Activated naive CD4-positive, alpha-beta T cell treated with anti-CD3 and anti-CD28 coated beads, Interleukin-2, amount 10 ng/mL, durations not matched to agents 7 days and 5 days (primary cell): Measurements from ENCODE around the gene CORO1C.

Experiments
- CTCF ChIA-PET: fragments of 350-600 bp; sonication (Branson Sonifier 250); formaldehyde crosslinking; loops from one replicate; lab custom pipeline; 2021; ENCODE audit warnings: antibody characterized with exemption; lab: Charles Lee
- DNase-seq: peaks from one replicate; pipeline ENCODE4 v3.0.0-alpha.2; 2020
- H3K27ac Mint-ChIP-seq: one replicate; pipeline ENCODE4 v1.8.0; 2021; ENCODE audit warnings: mild to moderate bottlenecking, moderate library complexity, mixed read lengths
- H3K27me3 Mint-ChIP-seq: one replicate; pipeline ENCODE4 v1.8.0; 2021; ENCODE audit warnings: mild to moderate bottlenecking, mixed read lengths
- H3K36me3 Mint-ChIP-seq: one replicate; pipeline ENCODE4 v1.8.0; 2021; ENCODE audit warnings: mixed read lengths
- H3K4me1 Mint-ChIP-seq: one replicate; pipeline ENCODE4 v1.8.0; 2021; ENCODE audit warnings: mixed read lengths
- H3K4me3 Mint-ChIP-seq: one replicate; pipeline ENCODE4 v1.8.0; 2021; ENCODE audit warnings: mild to moderate bottlenecking, moderate library complexity, mixed read lengths
- H3K9me3 Mint-ChIP-seq: one replicate; pipeline ENCODE4 v1.8.0; 2021; ENCODE audit warnings: mixed read lengths

Gene CORO1C

DNA sequence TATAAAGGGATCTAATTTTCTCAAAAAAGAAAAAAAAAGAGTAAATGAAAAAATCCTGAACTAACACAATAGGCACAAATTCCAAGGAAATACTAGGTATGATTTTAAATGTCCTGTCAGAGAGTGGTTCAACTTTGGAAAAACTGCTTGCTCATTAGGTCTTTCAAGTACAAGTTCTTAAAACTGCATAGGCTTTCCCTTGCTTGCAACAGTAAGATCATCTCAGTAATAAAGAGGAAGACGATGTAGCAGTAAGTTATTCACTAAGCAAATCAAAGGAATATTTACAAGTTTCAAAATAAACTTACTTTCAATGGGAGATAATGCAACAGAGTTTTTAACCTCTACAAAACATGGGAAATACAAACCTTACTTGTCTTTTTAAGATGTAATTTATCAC lies 21.6 kb downstream of the CORO1C start:
- no peak for DNase-seq
- Mint-ChIP-seq H3K27me3 (no peaks in the 10 kb centered on the region), H3K27ac (no peak overlapping the region), H3K9me3 (no peaks in the 10 kb centered on the region), H3K36me3 (peaks cover 2% of the 10 kb centered on the region), H3K4me1 (peaks cover 2% of the 10 kb centered on the region), H3K4me3 (no peak overlapping the region)
- CTCF ChIA-PET, result no interaction called here

DNA sequence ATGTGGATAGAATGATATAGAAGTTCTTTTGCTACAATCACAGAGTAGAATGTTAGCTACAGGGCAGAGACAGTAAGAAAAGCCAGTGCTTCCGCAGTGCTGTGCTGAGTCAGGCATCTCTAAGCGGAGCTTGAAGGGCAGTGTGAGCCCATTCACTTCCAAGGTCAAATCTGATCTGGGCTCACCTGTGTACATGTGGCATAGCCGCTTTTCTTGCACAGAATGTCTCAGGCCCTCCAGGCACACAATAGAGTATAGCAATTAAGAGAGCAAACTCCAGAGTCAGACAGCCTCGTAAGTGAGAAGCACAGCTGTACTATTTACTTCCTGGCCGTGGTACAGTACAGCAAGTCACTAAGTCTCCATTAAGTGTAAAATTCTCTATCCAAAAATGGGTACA lies 26.8 kb downstream of the CORO1C start:
- DNase-seq, result no peak
- CTCF ChIA-PET, result interaction anchor here (0.8 kb wide), 1 partner anchor 13 kb away, joined by 3 read pairs; no protein-coding TSS in a partner anchor
- H3K27me3 Mint-ChIP-seq, result no peaks in the 10 kb centered on the region
- no peaks in the 10 kb centered on the region for H3K9me3 Mint-ChIP-seq
- H3K4me3 Mint-ChIP-seq, result no peak overlapping the region
- H3K27ac Mint-ChIP-seq, result no peak overlapping the region
- peaks cover 10% of the 10 kb centered on the region for H3K4me1 Mint-ChIP-seq
- peaks cover 2% of the 10 kb centered on the region for H3K36me3 Mint-ChIP-seq

DNA sequence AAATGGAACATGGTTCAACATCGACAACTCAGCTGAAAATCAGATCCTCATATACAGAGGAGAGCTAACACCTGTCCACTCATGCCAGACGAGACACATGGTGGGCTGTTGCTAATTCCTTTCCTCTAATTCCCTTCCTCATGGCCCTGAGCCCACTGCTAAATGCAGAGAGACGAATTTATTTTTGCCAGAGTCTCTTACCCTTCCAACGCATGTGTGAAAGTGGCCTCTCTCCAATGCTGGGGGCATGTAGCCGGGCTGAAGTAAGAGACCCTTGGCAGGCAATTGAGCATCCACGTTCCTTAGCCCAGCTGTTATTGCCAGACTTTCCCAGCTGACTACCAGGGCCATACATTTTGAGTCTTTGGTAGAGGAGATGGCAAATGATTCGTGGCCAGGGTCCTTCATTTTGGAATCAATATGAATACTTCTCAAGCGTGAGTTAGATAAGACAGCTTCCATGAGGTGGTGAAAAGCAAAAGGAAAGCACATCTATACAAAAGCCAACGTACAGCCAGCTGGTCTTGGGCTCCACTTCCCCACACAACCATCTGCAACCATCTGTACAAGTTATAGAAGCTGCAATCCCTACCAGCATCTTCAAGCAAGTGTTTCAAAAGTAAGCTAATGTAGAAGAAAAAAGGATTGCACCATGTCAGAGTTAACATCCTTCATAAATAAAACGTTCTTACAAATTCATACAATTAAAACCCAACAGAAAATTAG lies 28.6 kb downstream of the CORO1C start:
- CTCF ChIA-PET, result interaction anchor here (1.5 to 1.7 kb wide), 3 partner anchors 10 to 101 kb away, joined by 4 to 6 read pairs (median 5); no protein-coding TSS in a partner anchor
- Mint-ChIP-seq H3K27ac (no peak overlapping the region), H3K4me1 (peaks cover 10% of the 10 kb centered on the region), H3K9me3 (no peaks in the 10 kb centered on the region), H3K4me3 (no peak overlapping the region), H3K27me3 (no peaks in the 10 kb centered on the region), H3K36me3 (peaks cover 2% of the 10 kb centered on the region)
- no peak for DNase-seq

DNA sequence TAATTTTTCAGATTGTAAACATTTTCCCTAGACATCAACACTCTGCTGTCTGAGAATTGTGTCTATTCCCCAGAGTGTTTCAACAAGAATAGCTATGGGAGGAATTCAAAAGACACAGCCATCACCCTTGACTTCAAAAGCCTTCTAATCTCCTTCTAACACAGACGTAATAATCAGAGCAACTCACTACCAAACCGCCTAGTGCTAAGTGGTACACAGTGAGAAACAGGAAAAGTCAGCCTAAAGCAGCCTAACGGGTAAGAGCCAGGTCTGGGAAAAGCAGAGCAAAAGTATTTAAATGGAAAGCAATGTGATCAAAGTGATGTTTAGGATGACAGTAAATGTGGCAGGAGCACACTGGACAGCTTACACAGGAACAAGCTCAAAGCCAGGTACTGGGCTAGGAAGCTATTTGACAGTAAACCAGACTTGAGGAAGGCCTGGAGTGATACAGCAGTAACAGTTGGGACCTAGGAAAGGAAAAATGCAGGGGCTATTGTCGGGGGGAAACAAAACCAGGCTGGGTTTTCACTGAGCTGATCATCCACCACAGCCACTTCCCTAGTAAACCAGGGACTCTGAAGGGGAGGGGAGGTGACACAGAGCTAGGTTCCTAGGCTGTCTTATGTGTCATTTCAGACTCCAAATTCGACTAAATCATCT lies 29.4 kb downstream of the CORO1C start:
- CTCF ChIA-PET, result interaction anchor here (1.1 to 1.7 kb wide), 4 partner anchors 9 to 102 kb away, joined by 3 to 6 read pairs (median 4); no protein-coding TSS in a partner anchor
- DNase-seq, result no peak
- Mint-ChIP-seq H3K9me3 (no peaks in the 10 kb centered on the region), H3K27me3 (no peaks in the 10 kb centered on the region), H3K4me1 (peaks cover 10% of the 10 kb centered on the region), H3K4me3 (no peak overlapping the region), H3K36me3 (no peaks in the 10 kb centered on the region), H3K27ac (no peak overlapping the region)

DNA sequence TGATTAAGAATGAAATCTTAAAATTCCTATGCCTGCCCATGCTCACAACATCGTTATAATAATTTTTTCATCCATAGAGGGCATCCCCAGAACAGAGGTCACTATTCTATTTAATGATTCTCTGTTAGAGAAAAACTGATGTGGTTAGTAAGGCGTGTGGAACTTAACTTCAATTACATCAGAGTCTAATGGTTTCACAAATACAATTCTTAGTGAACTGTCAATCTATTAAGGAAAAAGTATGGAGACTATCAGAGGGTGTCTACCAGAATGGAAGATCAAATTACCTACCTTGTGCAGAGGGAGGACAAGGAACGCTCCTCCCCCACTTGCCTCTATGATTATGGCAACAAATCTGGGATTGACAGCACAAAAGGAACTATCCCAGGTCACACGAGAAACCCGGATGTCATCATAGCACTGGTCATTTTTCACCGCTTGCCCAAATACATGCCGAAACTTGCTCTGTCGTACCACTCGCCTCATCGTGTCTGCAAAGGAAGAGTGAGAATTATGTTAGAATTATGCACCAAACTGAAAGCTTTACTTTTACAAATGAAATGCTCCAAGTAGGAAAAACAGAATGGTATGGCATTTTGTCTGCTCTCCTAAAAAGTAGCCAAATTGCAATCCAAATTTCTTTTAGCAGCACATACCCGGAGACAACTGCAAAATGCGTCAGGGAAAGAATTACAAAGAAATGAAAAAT lies 30.3 kb downstream of the CORO1C start:
- no peaks in the 10 kb centered on the region for H3K36me3 Mint-ChIP-seq
- CTCF ChIA-PET, result interaction anchor here (1.1 to 1.7 kb wide), 4 partner anchors 8 to 103 kb away, joined by 3 to 6 read pairs (median 4); no protein-coding TSS in a partner anchor
- no peaks in the 10 kb centered on the region for H3K9me3 Mint-ChIP-seq
- no peak for DNase-seq
- H3K27ac Mint-ChIP-seq, result no peak overlapping the region
- H3K27me3 Mint-ChIP-seq, result no peaks in the 10 kb centered on the region
- no peak overlapping the region for H3K4me3 Mint-ChIP-seq
- H3K4me1 Mint-ChIP-seq, result peaks cover 19% of the 10 kb centered on the region

DNA sequence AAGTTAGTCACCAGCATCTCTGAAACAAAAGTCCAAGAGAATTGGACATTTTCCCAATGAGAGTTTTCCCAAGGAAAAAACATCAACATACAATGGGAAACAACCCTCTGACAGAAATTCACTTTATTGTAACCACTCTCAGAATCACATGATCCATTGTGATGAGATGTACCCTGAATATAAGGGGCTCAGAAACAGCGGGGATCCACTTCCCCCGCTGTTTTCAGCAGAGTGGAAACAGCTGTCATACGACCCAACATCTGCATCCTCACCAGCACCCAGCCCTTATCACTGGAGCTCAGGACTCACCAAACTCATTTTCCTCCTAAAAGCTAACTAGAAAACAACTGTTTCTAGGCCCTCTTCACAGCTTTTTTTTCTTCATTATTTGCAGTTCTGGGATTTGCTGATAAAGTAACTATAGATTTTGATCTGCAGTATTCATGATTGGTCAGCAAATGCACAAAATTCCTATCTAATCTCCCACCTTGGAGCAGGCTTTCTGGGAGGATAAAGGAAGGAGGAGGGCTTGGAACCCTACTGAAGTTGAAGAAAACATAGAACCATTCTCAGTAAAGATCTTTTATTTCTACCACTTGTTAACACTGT lies 31.3 kb downstream of the CORO1C start:
- no peak for DNase-seq
- Mint-ChIP-seq H3K36me3 (no peaks in the 10 kb centered on the region), H3K27me3 (no peaks in the 10 kb centered on the region), H3K27ac (no peak overlapping the region), H3K4me3 (no peak overlapping the region), H3K4me1 (peaks cover 24% of the 10 kb centered on the region), H3K9me3 (no peaks in the 10 kb centered on the region)
- CTCF ChIA-PET, result interaction anchor here (1.5 kb wide), 1 partner anchor 36 kb away, joined by 3 read pairs; no protein-coding TSS in a partner anchor

DNA sequence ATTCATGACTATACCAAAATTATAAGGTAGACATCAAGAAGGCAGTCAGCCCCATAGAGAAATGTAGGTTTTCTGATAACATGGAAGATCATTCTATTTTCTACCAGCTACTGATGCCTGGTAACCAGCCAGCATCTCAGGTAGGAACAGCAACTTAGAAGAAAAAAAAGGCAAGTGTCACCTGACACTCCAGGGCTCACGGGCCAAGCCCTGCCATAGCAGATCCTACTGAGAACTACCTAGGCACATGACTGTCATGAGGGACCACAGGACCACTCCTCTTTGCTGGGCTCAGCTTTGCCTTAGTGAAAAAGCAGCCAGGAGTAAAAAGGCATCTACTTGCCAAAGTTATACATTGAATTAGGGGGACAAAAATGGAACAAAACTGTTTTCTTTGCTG lies 33.4 kb downstream of the CORO1C start:
- Mint-ChIP-seq H3K27ac (no peak overlapping the region), H3K27me3 (no peaks in the 10 kb centered on the region), H3K9me3 (no peaks in the 10 kb centered on the region), H3K4me3 (no peak overlapping the region), H3K36me3 (no peaks in the 10 kb centered on the region), H3K4me1 (peaks cover 34% of the 10 kb centered on the region)
- no peak for DNase-seq
- CTCF ChIA-PET, result no interaction called here

DNA sequence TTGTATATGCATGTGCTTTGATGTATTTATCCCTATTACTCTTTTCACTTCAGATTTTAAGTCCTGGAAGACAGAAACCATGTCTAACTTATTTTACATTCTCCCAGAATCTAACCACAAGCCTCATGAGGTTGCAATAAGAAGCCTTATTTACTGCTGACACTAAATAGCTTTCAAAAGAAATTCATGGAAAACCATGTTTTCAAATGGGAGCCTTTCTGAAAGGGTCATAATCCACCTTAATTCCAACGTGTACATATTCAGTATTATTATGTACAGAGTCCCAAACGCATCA lies 34.4 kb downstream of the CORO1C start:
- no peak for DNase-seq
- Mint-ChIP-seq H3K36me3 (no peaks in the 10 kb centered on the region), H3K4me3 (no peak overlapping the region), H3K27ac (no peak overlapping the region), H3K4me1 (peaks cover 35% of the 10 kb centered on the region), H3K9me3 (no peaks in the 10 kb centered on the region), H3K27me3 (no peaks in the 10 kb centered on the region)
- CTCF ChIA-PET, result interaction anchor here (1.0 kb wide), 1 partner anchor 32 kb away, joined by 3 read pairs; no protein-coding TSS in a partner anchor

DNA sequence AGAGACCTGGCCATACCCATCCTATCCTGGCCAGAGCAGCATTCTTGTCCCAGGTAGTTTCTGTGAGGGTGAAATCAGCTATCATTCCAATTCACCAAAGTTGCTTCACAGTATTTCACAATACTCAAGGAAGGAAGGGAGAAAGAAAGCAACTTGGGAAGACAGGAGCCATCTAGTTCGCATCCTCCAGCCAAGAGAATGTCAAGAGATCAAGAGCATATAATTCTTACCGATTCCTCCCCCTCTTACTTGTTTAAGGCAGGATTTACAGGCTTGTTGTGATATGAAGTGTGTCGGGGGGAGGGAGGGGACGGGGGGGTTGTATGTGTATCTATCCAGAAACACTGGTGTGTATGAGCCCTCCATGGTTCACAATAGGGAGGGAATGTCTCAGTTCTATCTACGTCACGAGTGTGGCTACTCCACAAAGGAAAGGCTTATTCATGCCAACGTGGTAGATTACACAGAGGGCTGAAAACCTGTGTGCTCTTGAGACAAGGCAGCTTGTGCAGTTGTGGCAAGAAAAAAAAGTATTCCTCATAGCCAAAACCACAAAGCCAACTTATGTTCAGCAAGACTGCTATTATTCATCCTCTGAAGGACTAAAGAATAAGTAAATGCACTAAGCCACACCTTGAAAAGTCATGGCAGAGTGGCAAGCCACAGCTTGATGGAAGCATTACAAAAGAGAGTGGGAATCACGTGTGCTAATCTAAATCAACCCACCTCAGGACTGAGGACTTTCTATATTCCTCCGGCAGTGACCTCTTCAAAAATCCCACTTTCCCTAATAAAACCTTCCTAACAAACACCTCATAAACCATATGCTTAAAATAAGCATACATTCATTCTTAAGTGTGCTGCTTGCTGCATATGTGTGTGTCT lies 35.0 kb downstream of the CORO1C start:
- Mint-ChIP-seq H3K4me1 (peaks cover 39% of the 10 kb centered on the region), H3K27ac (no peak overlapping the region), H3K36me3 (no peaks in the 10 kb centered on the region), H3K27me3 (no peaks in the 10 kb centered on the region), H3K4me3 (no peak overlapping the region), H3K9me3 (no peaks in the 10 kb centered on the region)
- DNase-seq, result no peak
- CTCF ChIA-PET, result interaction anchor here (0.8 to 1.6 kb wide), 4 partner anchors 10 to 107 kb away, joined by 3 to 4 read pairs (median 3); no protein-coding TSS in a partner anchor

DNA sequence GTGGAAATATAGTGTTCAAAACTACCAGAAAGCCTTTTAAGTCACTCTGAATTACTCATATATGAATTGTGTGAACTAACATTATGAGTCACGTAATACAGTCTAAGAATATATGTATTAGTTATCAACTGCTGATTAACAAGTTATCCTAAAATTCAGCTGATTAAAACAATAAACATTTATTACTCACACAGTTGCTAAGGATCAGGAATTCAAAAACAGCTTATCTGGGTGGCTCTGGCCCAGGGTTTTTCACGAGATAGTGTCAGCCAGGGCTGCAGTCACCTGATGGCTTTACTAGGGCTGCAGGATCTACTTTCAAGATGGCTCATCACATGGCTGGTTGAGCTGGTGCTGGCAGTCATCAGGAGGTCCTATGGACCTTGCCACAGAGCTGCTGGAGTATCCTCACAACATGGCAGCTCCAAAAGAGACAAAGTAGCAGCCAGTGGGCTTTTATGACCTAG lies 36.5 kb downstream of the CORO1C start:
- no peaks in the 10 kb centered on the region for H3K36me3 Mint-ChIP-seq
- H3K4me1 Mint-ChIP-seq, result peaks cover 54% of the 10 kb centered on the region
- H3K27me3 Mint-ChIP-seq, result no peaks in the 10 kb centered on the region
- no peak overlapping the region for H3K27ac Mint-ChIP-seq
- CTCF ChIA-PET, result interaction anchor here (1.6 kb wide), 1 partner anchor 9 kb away, joined by 4 read pairs; no protein-coding TSS in a partner anchor
- no peak for DNase-seq
- H3K9me3 Mint-ChIP-seq, result no peaks in the 10 kb centered on the region
- no peak overlapping the region for H3K4me3 Mint-ChIP-seq

DNA sequence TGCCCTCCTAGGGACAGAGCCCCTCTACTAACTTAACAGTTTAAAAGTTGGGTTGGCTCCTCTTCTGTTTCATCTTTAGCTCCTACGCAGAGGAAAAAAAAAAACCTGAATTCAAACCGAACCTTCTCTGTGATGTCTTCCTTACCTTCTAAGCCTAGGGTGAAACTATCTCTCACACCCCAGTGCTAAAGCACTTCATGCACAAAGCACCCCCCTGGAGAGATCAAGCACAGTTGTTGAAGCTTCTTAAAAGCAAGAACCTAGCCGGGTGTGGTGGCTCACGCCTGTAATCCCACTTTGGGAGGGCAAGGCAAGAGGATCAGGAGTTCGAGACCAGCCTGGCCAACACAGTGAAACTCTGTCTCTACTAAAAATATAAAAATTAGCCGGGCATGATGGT lies 37.6 kb downstream of the CORO1C start:
- Mint-ChIP-seq H3K27me3 (no peaks in the 10 kb centered on the region), H3K9me3 (no peaks in the 10 kb centered on the region), H3K27ac (peak overlapping the region; percentile 64), H3K4me3 (peak overlapping the region; percentile 9), H3K36me3 (no peaks in the 10 kb centered on the region), H3K4me1 (peaks cover 63% of the 10 kb centered on the region)
- CTCF ChIA-PET, result interaction anchor here (1.0 to 2.4 kb wide), 3 partner anchors 8 to 130 kb away, joined by 3 to 5 read pairs (median 4); no protein-coding TSS in a partner anchor
- no peak for DNase-seq

DNA sequence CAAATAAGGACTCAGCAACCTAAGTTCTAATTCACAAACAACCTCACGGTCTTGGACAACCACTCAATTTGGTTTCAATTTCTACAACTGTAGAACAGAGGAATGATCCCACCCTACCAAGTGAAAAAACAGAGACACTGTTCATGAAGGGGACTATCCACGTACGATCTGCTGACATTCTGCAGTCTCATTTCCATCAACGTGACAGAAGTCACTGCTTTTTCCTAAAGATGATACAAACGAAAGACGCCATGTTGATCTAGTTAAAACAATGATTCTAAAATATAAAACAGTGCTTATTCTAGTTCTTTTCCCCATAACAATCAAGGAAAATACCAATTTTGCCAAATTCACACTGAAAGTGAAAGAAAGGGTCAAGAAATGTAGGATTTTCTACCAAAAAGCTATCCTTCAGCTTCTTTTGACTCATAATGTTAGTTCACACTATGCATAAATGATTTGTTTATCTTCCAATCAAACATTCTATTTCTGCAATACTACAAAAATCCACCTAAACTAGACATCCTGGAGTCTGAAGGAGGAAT lies 38.1 kb downstream of the CORO1C start:
- CTCF ChIA-PET, result interaction anchor here (1.0 to 2.4 kb wide), 3 partner anchors 9 to 129 kb away, joined by 3 to 5 read pairs (median 4); no protein-coding TSS in a partner anchor
- Mint-ChIP-seq H3K9me3 (no peaks in the 10 kb centered on the region), H3K4me1 (peaks cover 68% of the 10 kb centered on the region), H3K36me3 (no peaks in the 10 kb centered on the region), H3K4me3 (no peak overlapping the region), H3K27ac (peak overlapping the region; percentile 64), H3K27me3 (no peaks in the 10 kb centered on the region)
- no peak for DNase-seq
